HG03066 (cell line): ENCODE measurements around the gene ZNF653.
"Not testable (repeated sequence)": the region's sequence is repeated elsewhere in the genome, so short reads cannot be mapped to it uniquely, and the experiment has no call there.

Experiments used
- ATAC-seq: cut with Tn5 transposase; IDR thresholded peaks from one replicate; pipeline ENCODE4 v1.9.1; 2021; ENCODE audit warnings: low read depth; ENCODE audit not compliant: unreplicated experiment

The ZNF653 gene

DNA sequence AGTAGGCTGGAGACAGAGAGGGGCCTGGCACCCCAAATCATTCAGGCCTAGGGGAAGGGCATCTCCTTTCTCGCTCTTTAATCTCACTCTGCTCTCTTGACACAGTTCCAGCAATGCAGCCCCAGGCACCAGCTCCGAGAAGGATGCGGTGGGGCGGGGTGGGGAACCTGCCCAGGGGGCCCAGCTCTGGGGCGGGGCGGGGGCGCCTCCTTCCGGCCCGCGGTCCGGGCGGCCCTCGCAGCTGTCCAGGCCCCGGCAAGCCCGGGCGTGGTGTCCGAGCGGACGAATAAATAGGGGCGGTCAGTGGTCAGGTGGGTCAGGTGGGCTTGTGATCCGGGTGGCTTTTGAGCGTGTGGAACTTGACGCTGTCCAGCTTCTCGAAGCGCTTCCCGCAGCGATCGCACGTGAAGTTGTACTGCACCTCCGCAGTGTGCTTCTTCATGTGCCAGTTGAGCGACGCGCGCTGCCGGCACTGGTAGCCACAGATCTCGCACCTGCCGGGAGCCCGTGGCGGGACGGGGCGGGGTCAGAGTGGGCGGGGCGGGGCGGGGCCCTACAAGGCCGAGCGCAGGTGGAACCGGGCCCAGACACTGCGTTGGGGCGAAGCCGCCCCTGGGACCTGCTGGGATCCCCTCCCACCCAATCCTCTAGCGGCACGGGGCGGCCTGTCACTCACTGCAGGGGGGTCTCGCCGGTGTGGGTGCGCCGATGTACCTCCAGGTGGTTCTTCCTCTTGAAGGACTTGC, 22.1 kb downstream of the ZNF653 start:
- no peak for ATAC-seq

DNA sequence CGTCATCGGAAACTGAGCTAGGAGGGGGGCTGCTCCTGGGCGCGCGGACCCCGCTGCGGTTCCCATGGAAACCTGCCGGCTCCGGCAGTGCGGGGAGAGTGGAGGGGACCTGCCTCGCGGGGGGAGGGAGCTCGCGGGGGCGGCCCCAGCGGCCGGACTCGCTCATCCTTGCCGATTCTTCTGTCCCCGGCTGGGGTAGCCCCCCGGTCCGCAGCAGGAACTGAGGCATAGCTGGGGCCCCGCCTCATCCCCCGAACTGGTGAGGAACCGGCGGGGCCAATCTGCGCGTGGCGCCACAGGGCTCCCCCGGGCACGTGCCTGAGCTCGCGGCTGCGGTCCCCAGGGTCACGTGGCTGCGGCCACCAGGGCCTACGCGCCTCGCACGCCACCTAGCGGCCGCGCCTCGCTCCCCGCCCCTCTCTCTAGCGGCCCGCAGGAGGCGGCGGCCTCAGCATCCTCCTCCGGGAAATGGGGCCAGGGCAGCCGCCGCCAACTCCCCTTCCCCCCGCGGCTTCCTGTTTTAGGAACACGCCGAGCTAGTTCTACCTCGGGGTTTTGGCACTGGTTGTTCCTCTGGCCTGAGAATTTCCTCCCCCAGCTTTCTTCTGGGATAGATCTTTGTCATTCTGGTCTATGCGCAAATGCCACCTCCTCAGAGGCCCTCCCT, 23.1 kb downstream of the ZNF653 start:
- no peak for ATAC-seq

DNA sequence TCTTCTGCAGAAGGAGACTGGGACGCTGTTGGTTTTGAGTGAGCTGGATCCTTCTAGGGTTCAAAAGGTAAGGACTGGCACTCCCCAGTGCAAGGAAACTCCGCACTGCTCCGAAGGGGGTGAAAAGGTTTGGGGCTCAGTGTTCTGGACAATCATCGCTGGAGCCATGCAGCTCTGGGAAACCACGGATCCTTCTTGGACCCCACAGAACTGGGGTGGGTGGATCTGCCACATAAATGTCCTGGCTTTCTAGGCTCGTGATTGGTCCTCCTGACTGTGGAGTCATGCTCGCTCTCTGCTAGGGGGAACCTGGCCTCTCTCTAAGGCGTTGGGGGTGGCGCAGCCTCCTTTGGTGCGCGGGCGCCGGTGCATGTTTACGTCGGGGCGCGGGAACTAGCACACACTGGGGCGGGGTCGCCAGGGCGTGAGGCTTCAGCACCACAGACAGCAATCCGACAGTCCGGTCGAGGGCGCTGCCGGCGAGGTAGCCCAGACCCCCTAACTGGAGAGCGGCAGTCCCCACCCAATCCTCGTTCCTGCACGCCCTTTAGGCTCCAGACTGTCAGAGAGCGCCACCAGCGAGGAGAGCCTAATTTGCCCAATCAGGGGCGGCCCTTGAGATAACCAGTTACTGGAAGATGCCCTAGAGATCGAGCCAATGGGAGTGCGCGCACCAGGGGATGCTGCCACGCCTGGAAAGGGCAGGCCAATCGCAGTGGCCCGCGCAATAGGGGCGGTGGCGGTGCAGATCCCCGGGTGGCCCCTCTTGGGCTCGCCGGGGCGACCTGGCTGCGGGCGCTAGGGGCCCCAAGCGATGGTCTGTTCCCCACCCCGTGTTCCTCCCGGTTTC, 23.9 kb downstream of the ZNF653 start:
- ATAC-seq, result no peak

DNA sequence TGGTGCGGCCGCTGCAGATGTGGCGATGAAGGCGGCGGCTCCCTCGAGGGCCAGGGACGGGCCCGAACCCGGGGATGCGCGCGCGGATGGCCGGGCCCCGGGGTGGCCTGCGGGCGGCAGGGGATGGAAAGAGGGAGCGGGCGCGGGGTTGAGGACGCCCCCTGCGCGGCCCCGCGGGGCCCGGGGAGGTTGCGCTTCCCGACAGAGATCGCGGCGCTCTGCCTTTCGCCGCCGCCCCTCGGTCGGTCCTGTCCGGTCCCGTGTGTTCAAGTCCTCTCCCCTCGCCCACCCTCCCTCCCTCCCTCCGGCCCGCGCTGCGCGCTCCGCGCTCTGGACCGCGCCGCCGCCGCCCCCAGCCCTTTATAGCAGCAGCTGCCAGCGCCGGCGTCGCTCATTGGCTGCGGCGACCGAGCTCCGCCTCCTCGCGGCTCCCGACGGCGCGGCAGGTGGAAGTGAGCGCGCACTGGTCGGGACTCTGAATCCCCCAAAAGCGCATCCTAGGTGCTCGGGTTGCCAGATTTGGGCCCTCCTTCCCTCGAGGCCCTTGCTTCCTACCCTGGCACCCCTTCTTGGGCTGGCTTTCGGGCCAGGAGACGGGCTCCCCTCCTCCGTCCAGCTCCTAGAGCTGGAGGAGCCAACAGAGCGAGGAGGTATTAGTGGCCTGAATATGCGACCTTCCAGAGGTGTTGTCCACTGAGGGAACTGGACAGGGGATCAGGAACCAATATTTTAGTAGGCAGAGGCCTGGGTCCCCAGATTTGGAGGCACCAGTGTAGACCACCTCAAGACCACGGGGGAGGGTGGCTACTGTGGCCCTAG, 24.7 kb downstream of the ZNF653 start, which contains the start of gene ELAVL3:
Gene ELAVL3, minus strand, starts transcription at position 332 of the 819 bp plus-strand sequence. CDS start 438 bp downstream, outside the sequence.
- no peak for ATAC-seq

DNA sequence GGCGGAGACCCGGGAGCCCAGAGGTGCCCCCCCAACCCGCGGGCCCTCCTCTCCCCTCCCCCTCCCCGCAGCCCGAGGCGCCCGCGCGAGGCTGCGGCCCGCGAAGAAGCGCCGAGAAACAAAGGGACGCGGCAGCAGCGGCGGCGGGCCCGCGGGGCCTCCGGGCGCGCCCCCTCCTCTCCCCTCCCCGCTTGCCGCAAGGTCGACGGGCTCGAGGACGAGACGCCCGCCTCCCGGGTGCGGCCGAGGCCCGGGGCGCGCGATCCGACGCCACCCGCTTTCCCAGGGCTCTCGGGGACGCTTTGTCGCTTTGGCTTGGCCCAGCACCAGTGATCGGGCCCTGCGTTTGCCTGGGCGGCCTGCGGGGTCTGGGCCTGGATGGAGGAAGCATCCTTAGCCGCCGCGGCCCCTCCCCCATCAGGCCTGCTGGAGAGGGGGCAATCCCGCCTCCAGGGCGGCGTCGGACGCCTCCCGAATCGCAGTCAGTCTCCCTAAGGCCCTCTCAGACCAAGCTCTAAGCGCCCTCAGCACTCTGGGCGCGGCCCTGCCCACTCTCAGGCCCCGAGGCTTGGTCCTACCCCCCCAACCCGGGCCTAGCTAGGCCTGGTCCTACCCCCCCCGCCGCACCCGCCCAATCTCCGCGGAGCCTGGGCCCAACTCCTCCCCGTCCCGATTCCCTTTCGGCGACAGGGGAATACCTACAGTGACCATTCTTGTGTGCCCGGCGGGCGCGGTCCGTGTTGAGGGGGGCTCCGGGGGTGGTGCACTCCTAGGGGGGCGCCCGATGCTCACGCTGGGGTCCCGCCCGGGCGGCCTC, 25.5 kb downstream of the ZNF653 start:
- no peak for ATAC-seq

DNA sequence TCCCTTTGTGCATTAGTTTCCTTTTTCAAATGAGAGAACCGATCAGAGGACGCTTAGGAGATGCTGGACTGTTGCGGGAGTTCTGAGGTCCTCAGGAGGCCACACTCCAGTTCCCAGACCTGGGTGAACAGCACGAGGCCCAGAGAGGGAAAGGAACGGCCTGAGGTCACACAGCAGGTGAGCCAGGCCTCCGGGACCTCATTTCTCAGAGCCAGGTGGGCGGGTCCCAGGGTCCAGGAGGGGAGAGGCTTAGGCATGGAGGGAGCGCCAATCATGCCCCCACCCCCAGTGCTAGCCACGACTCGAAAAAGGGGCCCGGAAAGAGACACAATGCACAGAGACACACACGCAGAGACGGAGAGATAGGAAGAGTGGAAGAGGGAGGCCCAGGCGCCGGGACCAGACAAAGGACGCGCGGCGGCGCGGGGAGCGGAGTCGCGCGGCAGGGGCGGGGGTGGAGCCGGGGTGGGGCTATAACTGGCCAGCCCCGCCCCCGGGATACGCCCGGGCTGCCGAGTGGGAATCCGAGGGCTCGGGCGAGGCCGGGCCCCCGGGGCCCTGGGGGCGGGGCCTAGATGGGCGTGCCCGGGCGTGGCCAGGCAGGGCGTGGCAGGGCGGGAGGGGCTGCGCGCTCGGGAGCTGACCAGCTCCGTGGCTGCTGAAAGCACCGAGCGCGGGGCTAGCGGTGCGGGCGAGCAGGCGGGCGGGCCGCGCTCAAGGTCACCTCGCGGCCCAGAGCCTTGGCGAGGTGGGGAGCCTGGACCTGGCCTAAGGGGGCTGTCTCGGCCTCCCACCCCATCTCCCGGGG, 26.3 kb downstream of the ZNF653 start:
- ATAC-seq, result no peak

DNA sequence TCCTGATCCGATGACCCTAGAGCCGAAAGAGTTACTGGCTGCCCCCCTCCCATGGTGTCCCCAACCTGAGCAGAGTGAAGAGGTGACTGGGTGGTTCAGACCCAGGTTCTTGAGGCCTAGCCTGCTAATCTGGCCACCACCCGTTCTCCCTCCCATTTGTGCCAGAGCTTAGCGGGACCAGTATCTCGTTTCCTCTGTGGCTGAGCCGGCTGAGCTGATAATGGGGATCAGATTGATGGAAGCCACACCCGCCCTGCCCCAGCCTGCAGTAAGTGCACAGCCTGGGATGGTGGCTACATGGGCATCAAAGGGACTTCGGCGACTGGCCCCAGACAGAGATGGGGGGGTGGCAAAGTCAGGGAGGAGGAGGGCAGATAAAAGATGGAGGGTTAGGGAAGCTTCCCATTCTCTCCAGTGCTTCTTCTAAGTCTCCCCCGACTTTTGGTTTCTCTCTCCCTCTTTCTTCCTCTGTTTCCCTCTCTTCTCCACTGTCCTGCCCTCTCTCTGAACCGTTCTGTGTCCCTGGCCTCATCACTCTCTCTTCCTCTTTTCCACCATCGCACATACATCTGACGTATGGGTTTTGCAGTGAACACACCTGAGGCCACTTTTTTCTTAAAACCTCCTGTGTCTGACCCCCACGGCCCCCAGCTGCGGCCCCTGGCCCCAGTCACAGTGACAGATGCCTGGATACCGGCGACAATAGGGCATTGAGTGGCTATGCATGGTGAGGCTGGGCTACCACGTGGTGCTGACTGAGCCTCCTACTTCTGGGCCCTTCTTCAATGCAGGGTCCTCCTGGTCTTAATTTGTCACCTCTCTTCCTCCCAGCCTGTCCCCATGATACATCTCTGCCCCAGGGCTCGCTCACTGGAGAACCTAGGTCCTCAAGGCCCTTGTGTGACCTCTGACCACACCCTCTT, 27.2 kb downstream of the ZNF653 start:
- ATAC-seq, result no peak

DNA sequence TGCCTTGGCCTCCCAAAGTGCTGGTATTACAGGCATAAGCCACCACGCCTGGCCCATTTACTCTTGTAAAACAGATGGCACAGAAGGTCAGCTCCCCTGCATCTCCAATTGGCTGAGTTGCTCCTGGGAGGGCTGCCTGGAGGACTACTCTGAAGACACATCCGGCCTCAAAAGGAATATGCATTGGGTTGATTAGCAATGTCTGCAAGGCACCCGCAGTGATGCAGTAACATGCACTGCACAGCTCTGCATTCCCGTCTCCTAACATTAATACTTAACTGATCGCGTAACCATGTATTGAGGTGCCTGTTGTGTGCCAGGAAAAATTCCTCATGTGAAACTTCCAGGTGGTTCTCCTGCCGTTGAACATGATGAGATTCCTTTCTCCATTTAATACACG, 29.8 kb downstream of the ZNF653 start:
- ATAC-seq, result no peak

DNA sequence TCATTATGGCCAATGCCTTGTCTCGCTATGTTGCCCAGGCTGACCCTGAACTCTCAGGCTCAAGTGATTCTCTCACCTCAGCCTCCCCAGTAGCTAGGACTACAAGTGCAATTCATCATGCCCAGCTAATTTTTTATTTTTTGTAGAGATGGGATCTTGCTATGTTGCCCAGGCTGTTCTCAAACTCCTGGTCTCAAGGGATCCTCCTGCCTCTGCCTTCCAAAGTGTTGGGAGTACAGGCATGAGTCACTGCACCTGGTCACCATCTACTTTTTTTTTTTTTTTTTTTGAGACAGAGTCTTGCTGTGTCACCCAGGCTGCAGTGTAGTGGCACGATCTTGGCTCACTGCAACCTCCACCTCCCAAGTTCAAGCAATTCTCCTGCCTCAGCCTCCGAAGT, 30.3 kb downstream of the ZNF653 start:
- not testable (repeated sequence) for ATAC-seq

DNA sequence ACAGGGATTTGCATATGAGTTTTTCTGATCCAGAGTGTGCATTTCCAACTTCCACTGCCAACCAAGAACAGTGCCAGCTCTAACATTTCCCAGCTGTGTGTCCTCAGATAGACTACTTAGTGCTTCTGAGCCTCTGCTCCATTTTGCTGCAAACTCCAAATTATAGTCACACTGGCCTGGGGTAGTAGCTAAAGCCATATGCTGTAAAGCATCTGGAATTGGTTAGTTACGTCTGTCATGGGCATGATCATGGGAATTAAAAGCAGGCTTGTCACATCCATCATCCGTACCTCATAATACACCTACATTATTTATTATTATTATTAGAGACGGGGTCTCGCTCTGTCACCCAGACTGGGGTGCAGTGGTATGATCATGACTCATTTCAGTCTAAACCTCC, 31.9 kb downstream of the ZNF653 start:
- ATAC-seq, result no peak

DNA sequence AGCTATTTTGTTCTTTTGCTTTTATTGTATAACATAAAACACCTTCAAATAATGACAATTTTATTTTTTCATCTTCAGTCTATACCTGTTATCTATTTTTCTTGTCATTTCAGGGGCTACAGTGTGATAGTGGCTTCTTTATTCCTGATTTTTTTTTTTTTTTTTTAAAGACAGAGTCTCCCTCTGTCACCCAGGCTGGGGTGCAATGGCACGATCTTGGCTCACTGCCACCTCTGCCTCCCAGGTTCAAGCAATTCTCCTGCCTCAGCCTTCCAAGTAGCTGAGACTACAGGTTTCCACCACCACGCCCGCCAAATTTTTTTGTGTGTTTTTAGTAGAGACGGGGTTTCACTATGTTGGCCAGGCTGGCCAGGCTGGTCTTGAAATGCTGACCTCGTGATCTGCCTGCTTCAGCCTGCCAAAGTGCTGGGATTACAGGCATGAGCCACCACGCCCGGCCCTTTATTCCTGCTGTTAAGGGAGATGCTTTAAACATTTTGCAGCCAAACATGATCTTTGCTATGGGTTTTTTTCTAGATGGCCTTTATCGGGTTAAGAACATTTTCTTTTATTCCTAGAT, 37.3 kb downstream of the ZNF653 start:
- not testable (repeated sequence) for ATAC-seq

DNA sequence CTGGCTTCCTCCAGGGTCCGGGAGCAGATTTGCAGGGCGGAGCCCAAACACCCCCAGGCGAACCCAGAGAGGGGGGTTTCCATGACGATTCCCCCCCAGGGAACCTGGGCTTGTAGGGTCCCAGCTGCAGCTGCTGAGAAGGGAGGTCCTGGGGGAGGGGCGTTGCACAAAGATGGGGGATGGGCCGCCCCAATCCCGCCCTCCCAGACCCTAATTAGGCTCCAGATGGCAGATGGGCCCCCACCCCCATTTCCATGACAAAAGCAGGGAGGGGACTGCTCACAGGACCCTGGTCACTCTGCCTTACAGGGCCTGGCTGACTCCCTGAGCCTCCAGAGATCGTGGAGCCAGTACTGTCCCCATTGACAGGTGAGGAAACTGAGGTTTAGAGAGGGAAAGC, 40.0 kb downstream of the ZNF653 start:
- ATAC-seq, result no peak

DNA sequence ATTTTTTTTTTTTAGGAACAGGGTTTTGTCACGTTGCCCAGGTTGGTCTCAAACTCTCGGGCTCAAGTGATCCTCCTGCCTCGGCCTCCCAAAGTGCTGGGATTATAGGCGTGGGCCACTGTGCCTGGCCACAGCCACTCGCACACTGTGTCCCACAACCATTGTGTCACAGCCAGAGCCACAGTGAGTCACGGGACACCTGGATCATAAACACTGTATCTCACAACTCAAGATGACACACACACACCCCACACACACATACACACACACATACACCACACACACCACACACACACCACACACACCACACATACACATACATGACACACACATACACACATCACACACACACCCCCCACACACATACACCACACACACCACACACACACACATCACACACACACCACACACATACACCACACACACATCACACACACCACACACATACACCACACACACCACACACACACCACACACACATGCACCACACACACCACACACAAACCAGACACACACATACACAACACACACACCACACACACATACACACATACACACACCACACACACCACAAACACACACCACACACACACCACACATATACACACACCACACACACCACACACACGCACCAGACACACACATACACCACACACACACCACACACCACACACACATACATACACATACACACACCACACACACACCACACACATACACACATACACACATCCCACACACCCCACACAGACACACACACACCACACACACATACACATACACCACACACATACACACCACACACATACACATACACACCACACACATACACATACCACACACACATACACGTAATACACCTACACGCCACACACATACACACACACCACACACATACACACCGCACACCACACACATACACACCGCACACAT, 41.0 kb downstream of the ZNF653 start:
- ATAC-seq, result no peak

DNA sequence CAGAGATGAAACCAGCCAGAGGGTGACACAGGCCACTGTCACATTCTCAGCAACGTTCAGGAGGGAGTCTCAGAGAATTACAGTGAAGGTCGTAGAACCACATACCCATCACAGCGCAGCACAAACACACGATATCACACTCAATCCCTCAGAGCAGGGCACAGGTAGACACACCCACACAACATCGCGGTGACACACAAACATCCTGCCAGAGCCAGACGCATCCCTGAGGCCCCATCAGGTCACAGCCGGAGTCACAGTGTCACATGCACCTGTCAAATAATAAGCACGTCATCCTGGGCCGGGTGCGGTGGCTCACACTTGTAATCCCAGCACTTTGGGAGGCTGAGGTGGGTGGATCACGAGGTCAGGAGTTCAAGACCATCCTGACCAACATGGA, 42.2 kb downstream of the ZNF653 start:
- no peak for ATAC-seq

DNA sequence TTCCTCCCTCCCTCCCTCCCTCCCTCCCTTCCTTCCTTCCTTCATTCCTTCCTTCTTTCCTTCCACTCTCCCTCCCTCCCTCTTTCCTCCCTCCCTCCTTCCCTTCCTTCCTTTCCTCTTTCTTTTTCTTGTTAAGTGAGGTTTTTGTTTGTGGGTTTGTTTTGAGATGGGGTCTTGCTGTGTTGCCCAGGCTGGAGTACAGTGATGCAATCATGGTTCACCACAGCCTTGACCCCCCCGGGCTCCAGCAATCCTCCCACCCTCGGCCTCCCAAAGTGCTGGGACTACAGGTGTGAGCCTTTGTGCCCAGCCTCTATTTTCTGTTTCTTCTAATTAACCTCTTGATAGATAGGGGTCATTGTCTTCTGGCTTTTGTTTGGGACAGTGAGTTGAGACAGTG, 44.2 kb downstream of the ZNF653 start:
- ATAC-seq, result no peak

DNA sequence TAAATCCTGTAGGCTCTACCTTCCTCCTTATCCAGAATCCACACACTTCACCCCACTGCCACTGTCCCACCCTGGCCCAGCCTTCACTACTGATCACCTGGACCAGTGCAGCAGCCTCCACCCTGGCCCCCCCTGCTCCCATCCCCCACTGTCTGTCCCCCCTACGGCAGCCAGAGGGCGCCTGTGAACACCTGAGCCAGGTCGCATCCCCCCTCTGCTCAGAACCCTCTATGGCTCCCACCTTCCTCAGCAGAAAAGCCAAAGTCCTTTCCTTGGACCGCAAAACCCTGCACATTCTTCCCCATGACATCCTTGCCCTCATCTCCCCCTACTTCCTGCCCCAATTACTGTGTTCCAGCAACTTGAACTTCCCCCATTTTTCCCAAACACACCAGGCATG, 45.4 kb downstream of the ZNF653 start:
- ATAC-seq, result no peak
